GM19467 (cell line): ENCODE results near the gene CCDC201.
"Not testable (repeated sequence)": the region's sequence is repeated elsewhere in the genome, so short reads cannot be mapped to it uniquely, and the experiment has no call there.

Experiments used
- ATAC-seq: cut with Tn5 transposase; IDR thresholded peaks from one replicate; pipeline ENCODE4 v1.9.1; 2021; ENCODE audit warnings: mild to moderate bottlenecking, moderate library complexity; ENCODE audit not compliant: unreplicated experiment

The CCDC201 gene

GRCh38 chr7:45874408-45875131, 1.7 kb upstream of the CCDC201 start:
- ATAC-seq: no peak

DNA sequence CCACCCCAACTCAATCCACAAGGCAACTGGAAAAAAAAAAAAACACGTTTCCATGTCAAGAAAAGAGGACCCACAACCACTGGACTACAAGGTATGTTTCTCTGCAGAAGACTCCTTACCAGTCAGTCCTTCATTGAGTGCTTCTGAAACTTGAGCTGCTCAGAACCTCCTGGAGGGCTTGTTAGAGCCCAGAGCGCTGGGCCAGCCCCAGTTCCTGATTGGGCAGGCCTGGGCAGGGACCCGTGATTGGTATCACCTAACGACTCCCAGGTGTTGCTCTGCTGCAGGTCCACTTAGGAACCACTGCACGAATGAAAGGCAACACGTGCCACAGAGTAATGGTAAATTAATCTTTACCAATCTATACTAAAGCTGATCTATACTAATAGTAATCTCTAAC, 473 bp upstream of the CCDC201 start:
- ATAC-seq: no peak

GRCh38 chr7:45872116-45873034, 507 bp downstream of the CCDC201 start:
- no peak for ATAC-seq

GRCh38 chr7:45869426-45869825, 3.5 kb downstream of the CCDC201 start:
- ATAC-seq: no peak

GRCh38 chr7:45867471-45867870, 5.4 kb downstream of the CCDC201 start:
- ATAC-seq: no peak

DNA sequence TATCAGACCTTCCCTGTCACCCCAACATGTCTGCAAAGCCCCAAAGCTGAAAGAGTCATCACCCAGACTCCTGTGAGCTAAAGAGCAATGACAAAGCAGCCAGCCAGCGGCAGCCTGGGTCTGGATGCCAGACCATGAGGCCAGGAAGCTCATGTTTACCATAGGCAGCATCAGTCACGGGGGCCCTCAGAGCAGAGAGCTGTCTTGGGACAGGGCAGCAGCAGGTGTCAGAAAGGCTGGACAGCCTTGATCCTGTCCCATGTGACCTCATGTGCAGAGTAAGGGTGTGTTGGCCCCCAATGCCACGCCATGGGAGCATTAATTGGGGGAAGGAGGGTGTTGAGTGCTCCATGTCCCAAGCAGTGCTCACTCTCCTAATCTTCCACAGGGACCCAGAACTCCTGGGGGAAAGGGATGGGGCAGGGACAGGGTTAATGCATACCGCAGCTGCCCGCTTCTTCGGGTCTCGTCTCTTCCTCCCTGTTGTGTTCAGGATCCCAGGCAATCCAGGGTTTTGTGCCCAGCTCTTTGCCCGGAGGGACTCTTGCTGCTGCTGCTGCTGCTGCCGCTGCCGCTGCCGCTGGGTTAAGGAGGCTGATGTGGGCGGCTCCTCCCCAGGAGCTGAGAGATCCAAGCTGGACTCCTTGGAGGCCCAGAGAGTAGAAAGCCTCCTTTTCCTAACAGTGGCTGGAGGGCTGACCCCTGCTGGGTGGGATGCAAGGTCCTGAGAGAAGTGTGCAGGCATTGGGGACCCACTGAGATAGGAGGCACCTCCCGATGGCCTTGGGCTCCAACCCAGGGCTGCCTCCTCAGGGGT, 7.1 kb downstream of the CCDC201 start:
- ATAC-seq: no peak

GRCh38 chr7:45863715-45864114, 9.2 kb downstream of the CCDC201 start:
- no peak for ATAC-seq

- ATAC-seq: not testable (repeated sequence)
Measured at GRCh38 chr7:45856888-45857287, 16.0 kb downstream of the CCDC201 start.

DNA sequence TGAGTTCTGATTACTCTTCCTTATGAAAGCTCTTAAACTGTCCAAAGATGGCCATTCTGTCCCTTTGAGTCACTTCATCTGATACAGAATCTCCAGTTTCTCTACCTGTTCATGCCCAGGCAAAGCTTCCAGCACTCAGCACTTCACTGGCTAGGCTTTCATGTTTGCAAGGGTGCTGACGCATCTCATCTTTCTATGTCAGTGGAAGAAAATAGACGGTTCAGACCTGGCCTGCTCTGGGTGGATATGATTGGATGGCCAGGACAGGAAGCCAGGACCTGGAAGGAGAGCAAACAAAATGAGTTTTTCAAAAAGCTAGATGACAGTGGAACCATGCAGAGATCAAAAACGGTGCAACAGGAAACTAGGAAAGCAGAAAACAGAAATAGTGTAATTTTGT, 17.2 kb downstream of the CCDC201 start:
- ATAC-seq: not testable (repeated sequence)

DNA sequence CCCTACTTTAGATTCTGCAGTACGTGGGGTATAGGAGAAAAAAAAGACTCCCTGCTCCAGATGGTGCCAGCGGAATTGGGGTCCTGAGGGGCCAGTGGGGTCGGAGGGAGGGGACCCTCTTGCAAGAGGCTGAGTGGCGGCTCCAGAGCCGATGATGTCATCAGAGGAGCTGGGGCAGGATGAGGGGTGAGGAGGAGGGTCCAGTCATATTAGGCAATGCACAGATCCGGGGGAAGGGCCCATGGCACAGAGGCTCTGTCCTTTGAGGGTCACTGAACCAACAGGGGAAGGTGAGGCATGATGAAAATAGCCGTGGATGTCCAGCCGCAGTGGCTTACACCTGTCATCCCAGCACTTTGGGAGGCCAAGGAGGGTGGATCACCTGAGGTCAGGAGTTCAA, 19.4 kb downstream of the CCDC201 start:
- not testable (repeated sequence) for ATAC-seq

DNA sequence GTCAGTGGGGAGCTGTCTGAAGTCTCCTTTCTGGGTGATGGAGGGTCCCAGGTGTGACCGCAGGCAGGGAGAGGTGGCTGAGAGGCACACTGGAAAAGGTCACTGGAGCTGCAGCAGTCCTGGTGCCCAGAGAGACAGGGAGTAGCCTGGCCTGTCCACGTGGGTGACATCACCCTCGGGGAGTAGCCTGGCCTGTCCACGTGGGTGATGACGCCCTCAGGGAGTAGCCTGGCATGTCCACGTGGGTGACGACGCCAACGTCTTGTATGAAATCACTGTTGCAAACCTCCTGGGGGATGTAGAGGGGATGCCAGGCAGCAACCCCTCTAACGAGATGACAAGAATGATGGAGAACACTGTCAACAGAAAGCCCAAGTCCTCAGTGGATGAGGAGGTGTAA, 19.9 kb downstream of the CCDC201 start:
- not testable (repeated sequence) for ATAC-seq

DNA sequence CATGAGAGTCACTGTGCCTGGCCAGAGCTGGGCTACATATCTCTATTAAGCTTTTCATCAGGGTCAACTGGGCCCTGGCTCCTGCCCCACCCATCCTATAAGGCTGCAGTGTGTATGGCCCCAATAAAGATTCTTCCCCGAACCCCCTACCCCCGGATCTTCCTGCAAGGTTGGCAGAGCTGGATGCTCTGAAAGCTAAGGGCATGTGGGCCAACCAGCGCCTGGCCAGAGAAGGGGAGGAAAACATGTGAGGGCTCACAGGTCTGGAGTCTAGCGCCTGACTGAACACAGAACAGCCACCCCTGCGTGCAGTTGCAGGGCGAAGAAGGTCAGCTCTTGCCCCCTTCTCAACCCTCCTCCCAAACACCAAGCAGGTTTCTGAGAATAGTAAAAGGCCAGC, 24.1 kb downstream of the CCDC201 start:
- ATAC-seq: not testable (repeated sequence)

DNA sequence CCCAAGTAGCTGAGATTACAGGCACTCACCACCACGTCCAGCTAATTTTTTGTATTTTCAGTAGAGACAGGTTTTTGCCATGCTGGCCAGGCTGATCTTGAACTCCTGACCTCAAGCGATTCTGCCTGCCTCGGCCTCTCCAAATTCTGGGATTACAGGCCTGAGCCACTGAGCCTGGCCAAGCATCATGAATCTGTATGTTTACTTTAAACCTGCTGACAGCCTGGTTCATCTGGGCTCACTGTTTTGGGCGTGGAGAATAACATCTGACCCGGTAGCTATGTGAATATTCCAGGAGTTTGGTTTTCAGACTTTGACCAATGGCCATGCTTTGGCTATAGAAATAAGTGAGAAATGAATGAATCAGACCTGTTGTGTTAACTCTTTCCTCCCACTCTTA, 26.3 kb downstream of the CCDC201 start:
- not testable (repeated sequence) for ATAC-seq

- not testable (repeated sequence) for ATAC-seq
Measured at GRCh38 chr7:45841926-45842717, 30.8 kb downstream of the CCDC201 start.

DNA sequence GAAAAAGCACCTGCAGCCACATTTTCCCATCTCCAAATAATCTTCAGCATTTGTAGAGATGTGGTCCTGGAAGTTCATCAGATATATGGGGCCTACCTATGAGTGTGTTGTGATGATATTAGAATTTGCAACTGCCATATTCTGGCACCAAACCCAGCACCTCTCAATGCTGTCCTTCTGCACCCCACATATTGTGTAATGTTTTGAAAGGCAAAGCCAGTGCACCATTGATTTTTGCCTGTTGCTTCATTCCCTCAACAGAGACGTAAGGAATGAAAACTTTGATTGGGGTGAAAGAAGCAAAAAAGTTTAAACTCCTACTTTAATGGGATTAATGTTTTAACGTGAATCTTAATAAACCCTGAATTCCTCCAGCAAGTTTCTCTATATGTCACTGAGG, 34.0 kb downstream of the CCDC201 start:
- ATAC-seq: not testable (repeated sequence)

- not testable (repeated sequence) for ATAC-seq
Measured at GRCh38 chr7:45832433-45833177, 40.3 kb downstream of the CCDC201 start.

- not testable (repeated sequence) for ATAC-seq
Measured at GRCh38 chr7:45829846-45830245, 43.0 kb downstream of the CCDC201 start.

GRCh38 chr7:45827731-45828130, 45.2 kb downstream of the CCDC201 start:
- ATAC-seq: not testable (repeated sequence)

GRCh38 chr7:45826550-45826949, 46.3 kb downstream of the CCDC201 start:
- ATAC-seq: not testable (repeated sequence)
